Endothelial cell of umbilical vein (primary cell): Measurements from ENCODE around the gene LRP1B. TPM values are rescaled to one million over a fixed set of nuclear protein-coding genes. Genes with fewer than 3 reads are reported as not detected.

ENCODE experiments used
- BruUV-seq: library from RNA; stranded (reverse); fragments of 400-500 nt; replicated peaks from 2 replicates; lab custom pipeline; 2021; lab: Mats Ljungman, UMichigan
- CTCF ChIA-PET: fragments of 300-600, 350-600 bp; sonication (Branson Sonifier 250); formaldehyde crosslinking; loops from one replicate; lab custom pipeline; 2021; ENCODE audit warnings: antibody characterized with exemption, inconsistent platforms; lab: Charles Lee
- POLR2A ChIA-PET: fragments of 300-600, 350-600 bp; sonication (Branson Sonifier 250); formaldehyde crosslinking; loops from one replicate; lab custom pipeline; 2021; ENCODE audit warnings: antibody characterized with exemption, inconsistent platforms; lab: Charles Lee
- DNase-seq: peaks from one replicate; pipeline ENCODE4 v3.0.0-alpha.2; 2011; ENCODE audit warnings: low read depth, low spot score
- FAIRE-seq: peaks from 2 replicates; lab custom pipeline; 2011; peaks lifted over from hg19 to GRCh38; lab: Jason Lieb, UNC
- H2AFZ ChIP-seq: 2 replicates; pipeline ENCODE4 v1.6.0; 2012; ENCODE audit warnings: low read depth, low read length, control low read depth, inconsistent platforms
- H3K27ac ChIP-seq: 2 replicates; pipeline ENCODE4 v1.5.1; 2011; ENCODE audit warnings: low read depth, mild to moderate bottlenecking, control low read depth, low read length, moderate library complexity; ENCODE audit not compliant: insufficient read depth
- H3K27me3 ChIP-seq, 2 experiments: 2 replicates each; pipeline versions ENCODE4 v1.6.0 to v1.6.1; 2011; ENCODE audit warnings: low read length in 2 of 2, mixed read lengths in 1 of 2; ENCODE audit not compliant: control insufficient read depth in 2 of 2, insufficient read depth in 2 of 2
- H3K36me3 ChIP-seq, 2 experiments: 2 replicates in 1 of 2; 3 replicates in 1 of 2; pipeline ENCODE4 v1.5.1; 2011; ENCODE audit warnings: low read length in 2 of 2, mild to moderate bottlenecking in 1 of 2, moderate library complexity in 1 of 2; ENCODE audit not compliant: control insufficient read depth in 2 of 2, insufficient read depth in 2 of 2; ENCODE audit errors: extremely low read depth in 1 of 2
- H3K4me1 ChIP-seq: 3 replicates; pipeline ENCODE4 v1.5.1; 2011; ENCODE audit warnings: mild to moderate bottlenecking, low read length; ENCODE audit not compliant: control insufficient read depth, insufficient read depth; ENCODE audit errors: extremely low read depth
- H3K4me2 ChIP-seq: 2 replicates; pipeline ENCODE4 v1.6.1; 2011; ENCODE audit warnings: low read length, control low read depth, mixed read lengths; ENCODE audit not compliant: insufficient read depth
- H3K4me3 ChIP-seq, 3 experiments: fragments of 200-600 bp in 1 of 3; sonication (generic), shearing (Covaris generic) in 1 of 3; replicated peaks in 1 of 3; 2 replicates each; pipeline ENCODE4 v1.5.1; 2011 to 2016; ENCODE audit warnings: control low read depth in 3 of 3, low read length in 3 of 3, mild to moderate bottlenecking in 2 of 3, inconsistent platforms in 1 of 3, low read depth in 1 of 3, moderate library complexity in 1 of 3; ENCODE audit not compliant: insufficient read depth in 1 of 3
- H3K79me2 ChIP-seq: 2 replicates; pipeline ENCODE4 v1.6.0; 2012; ENCODE audit warnings: low read length, inconsistent platforms; ENCODE audit not compliant: control insufficient read depth, insufficient read depth
- H3K9ac ChIP-seq: replicated peaks from 2 replicates; pipeline ENCODE3; 2011; ENCODE audit warnings: low read length, control low read depth; ENCODE audit not compliant: insufficient read depth; ENCODE audit errors: extremely low read depth
- H3K9me1 ChIP-seq: replicated peaks from 3 replicates; pipeline ENCODE4 v1.6.0; 2011; ENCODE audit warnings: mild to moderate bottlenecking, low read length; ENCODE audit not compliant: control insufficient read depth, insufficient read depth; ENCODE audit errors: extremely low read depth
- H3K9me3 ChIP-seq: replicated peaks from 2 replicates; pipeline ENCODE4 v1.5.1; 2012; ENCODE audit warnings: low read length, inconsistent platforms; ENCODE audit not compliant: control insufficient read depth, insufficient read depth
- H4K20me1 ChIP-seq: replicated peaks from 2 replicates; pipeline ENCODE3; 2011; ENCODE audit warnings: mild to moderate bottlenecking, low read length; ENCODE audit not compliant: control insufficient read depth, insufficient read depth; ENCODE audit errors: extremely low read depth
- EZH2 ChIP-seq: IDR thresholded peaks from 2 replicates; pipeline ENCODE4 v1.6.1; 2012; ENCODE audit warnings: borderline replicate concordance, low read depth, mild to moderate bottlenecking, moderate library complexity, low read length, inconsistent platforms; ENCODE audit not compliant: severe bottlenecking
- GATA2 ChIP-seq: IDR thresholded peaks from 2 replicates; pipeline ENCODE4 v1.7.0; 2011; ENCODE audit warnings: low read depth, mild to moderate bottlenecking, moderate library complexity, mixed read lengths, low read length; ENCODE audit not compliant: insufficient read length, insufficient read depth
- JUN ChIP-seq: IDR thresholded peaks from 2 replicates; pipeline ENCODE4 v1.6.1; 2011; ENCODE audit warnings: borderline replicate concordance, low read depth; ENCODE audit not compliant: insufficient read length, insufficient read depth
- MAX ChIP-seq: IDR thresholded peaks from 2 replicates; pipeline ENCODE4 v1.6.1; 2011; ENCODE audit not compliant: insufficient read depth, insufficient read length
- MYC ChIP-seq: IDR thresholded peaks from one replicate; pipeline ENCODE4 v1.6.1; 2011; ENCODE audit warnings: mild to moderate bottlenecking, low read depth, low read length
- POLR2A ChIP-seq: IDR thresholded peaks from 2 replicates; pipeline ENCODE4 v1.6.1; 2012; ENCODE audit warnings: low read depth, mild to moderate bottlenecking, control low read depth, low read length
- POLR2AphosphoS5 ChIP-seq: IDR thresholded peaks from 2 replicates; pipeline ENCODE4 v1.6.1; 2012; ENCODE audit warnings: low read depth, mild to moderate bottlenecking, control low read depth, low read length, moderate library complexity; ENCODE audit not compliant: insufficient read depth
- dilution Hi-C: fragments of 300-500 bp; cut with MboI; formaldehyde crosslinking; loops from one replicate; pipeline ENCODE4 v1.15.0; 2019; ENCODE audit warnings: low sequenced_read_pairs; ENCODE audit not compliant: extremely low pct_ligation_motif_present
- intact Hi-C: fragments of 100-400 bp; cut with micrococcal nuclease; formaldehyde crosslinking; loops from one replicate; pipeline ENCODE4 v1.10.0; 2022
- polyA plus RNA-seq, 4 experiments: library from polyadenylated mRNA; depleted of rRNA in 3 of 4; stranded (reverse) in 3 of 4; unstranded in 1 of 4; fragments of >200 nt; gene quantifications; 2 replicates each; pipeline versions ENCODE4 v1.2.1 to v1.2.3, GENCODE V29; 2011 to 2012; ENCODE audit warnings: missing spikeins in 1 of 4
- total RNA-seq: library from RNA; stranded (reverse); gene quantifications from 2 replicates; pipeline ENCODE4 v1.2.3, GENCODE V29; 2021
- TF ChIP-seq, protein P1 (sequence below), 2 donors: IDR thresholded peaks; 1 replicate in 1 of 2; 2 replicates in 1 of 2; pipeline ENCODE4 v1.5.1; 2011; ENCODE audit warnings: low read length in 2 of 2, mild to moderate bottlenecking in 2 of 2, moderate library complexity in 2 of 2, control low read depth in 1 of 2, inconsistent platforms in 1 of 2, low read depth in 1 of 2; ENCODE audit not compliant: insufficient read depth in 1 of 2; ENCODE audit errors: extremely low read depth in 1 of 2

LRP1B gene
- total and polyA plus RNA-seq, 2 donors (not counting 3 experiments of a cell fraction or from before 2014, with no cell fraction given): 0.03 to 0.07 TPM

DNA sequence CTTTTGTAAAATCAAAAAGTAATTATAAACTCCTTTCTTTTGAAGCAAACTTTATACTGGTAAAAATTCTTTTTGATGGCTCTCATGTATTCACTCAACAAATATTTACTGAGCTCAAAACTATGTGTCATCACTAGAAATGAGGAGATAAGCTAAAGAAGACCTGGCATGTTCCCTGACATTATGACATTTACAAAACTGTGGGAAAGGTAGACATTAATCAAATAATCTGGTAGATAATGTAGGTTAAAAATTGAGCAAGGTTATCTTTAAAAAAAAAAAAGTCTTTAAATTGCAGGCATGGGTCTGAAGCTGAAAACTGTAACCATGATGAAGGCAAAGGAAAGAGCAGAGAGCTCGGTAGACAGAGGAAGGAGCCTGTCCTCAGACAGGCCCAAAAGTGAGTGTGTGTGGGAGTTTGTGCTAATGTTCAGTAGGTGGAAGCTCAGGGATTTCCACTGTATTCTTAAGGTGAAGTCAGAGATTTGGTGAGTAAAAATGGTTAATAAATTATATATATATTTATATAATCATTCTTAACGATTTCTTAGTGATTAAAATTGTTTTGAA, 612.9 kb downstream of the LRP1B start:
- Histone ChIP-seq H3K4me2 (no peak overlapping the region), H3K79me2 (no peaks in the 10 kb centered on the region), H3K4me1 (no peaks in the 10 kb centered on the region), H3K27me3 (no peaks in the 10 kb centered on the region), H4K20me1 (no peaks in the 10 kb centered on the region), H2AFZ (no peak overlapping the region), H3K4me3 (no peak overlapping the region), H3K36me3 (no peaks in the 10 kb centered on the region), H3K9me3 (no peaks in the 10 kb centered on the region), H3K9ac (no peak overlapping the region), H3K27ac (no peak overlapping the region), H3K9me1 (no peaks in the 10 kb centered on the region)
- FAIRE-seq: no peak
- ChIA-PET CTCF (interaction anchor here (0.7 kb wide), 1 partner anchor 9 kb away, joined by 3 read pairs; no protein-coding TSS in a partner anchor), POLR2A (no interaction called here)
- dilution Hi-C loops: no loop called here
- intact Hi-C loops: no loop called here
- no peak for TF ChIP-seq MYC
- no peak for TF ChIP-seq POLR2AphosphoS5
- no peak for TF ChIP-seq GATA2
- no peak for TF ChIP-seq POLR2A
- TF ChIP-seq MAX: no peak
- no peak for TF ChIP-seq EZH2
- TF ChIP-seq, protein P1, sequence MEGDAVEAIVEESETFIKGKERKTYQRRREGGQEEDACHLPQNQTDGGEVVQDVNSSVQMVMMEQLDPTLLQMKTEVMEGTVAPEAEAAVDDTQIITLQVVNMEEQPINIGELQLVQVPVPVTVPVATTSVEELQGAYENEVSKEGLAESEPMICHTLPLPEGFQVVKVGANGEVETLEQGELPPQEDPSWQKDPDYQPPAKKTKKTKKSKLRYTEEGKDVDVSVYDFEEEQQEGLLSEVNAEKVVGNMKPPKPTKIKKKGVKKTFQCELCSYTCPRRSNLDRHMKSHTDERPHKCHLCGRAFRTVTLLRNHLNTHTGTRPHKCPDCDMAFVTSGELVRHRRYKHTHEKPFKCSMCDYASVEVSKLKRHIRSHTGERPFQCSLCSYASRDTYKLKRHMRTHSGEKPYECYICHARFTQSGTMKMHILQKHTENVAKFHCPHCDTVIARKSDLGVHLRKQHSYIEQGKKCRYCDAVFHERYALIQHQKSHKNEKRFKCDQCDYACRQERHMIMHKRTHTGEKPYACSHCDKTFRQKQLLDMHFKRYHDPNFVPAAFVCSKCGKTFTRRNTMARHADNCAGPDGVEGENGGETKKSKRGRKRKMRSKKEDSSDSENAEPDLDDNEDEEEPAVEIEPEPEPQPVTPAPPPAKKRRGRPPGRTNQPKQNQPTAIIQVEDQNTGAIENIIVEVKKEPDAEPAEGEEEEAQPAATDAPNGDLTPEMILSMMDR (IDR thresholded peaks at IDR 0.05; ENCODE audit: extremely low read depth in 1 of 2, insufficient read depth in 1 of 2, low read depth in 1 of 2, low read length in 2 of 2): no peak
- no peak for TF ChIP-seq JUN
- BruUV-seq: no TSS peak
- no peak for DNase-seq
